Measurements from ENCODE around the gene MYEOV. TPM values are rescaled to one million over a fixed set of nuclear protein-coding genes. Genes with fewer than 3 reads are reported as not detected.

Gene MYEOV
- total and polyA plus RNA-seq, 10 of the 15 experiments (the other 5 are each of a cell fraction or from before 2014, with no cell fraction given) = 0.05 to 0.40 (median 0.26) TPM; not detected in 3

DNA sequence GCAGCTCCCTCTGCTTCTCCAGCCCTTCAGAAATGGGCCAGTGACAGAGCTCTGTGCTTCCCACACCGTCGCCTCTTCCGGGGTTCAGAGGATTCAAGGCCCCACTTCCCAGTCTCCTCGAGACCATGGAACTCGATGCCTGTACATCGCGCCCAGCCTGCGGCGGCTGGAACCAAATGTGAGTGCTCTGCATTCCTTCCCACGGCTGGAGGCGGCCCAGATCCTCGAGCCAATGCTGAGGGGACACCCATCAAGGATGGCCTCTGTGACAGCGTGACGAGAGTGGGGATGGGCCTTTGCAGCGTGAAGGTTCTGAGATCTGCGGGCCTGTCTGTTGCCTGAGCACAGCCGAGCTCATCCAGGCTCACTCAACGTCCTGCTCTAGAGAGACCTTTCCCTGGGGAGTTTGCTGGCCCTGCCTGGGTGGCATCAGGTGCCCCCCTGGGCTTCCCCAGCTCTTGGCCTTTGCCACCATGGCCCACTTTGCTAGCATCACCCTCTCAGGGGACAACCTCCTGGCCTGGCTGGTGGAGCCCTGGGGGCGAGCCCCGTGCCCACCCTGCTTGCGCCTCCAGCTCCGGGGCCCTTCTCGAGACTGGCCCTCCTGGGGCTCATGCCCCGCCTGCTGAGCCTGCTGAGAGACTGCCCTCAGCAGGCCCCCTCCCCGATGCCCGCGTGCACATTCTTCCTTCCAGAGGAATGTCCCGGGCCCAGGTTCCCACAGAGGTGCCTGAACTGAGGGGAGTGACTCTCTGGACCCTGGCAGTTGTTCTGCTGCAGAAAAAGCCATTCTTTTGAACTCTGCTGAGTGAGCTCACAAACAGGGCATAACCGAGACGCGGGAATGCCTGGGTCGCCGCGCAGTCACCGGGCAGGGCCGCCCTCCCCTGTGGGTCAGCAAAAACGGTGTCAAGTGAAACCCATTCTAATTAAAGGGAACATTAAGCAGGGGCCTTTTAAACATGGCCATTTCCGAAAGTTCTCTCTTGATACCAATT is 7.3 kb upstream of the MYEOV start:
- H4K20me1 ChIP-seq (ENCODE audit: control insufficient read depth, insufficient read depth) = no peaks in the 10 kb centered on the region
- in situ Hi-C loops (cut with MboI) = no loop called here
- H3K9me3 ChIP-seq (replicated peaks; ENCODE audit: control insufficient read depth, insufficient read depth, low read length) = no peaks in the 10 kb centered on the region; the same call in 2 of the 3 replicates
- no peaks in the 10 kb centered on the region; a peak in 1 of 4 replicates for H3K27me3 ChIP-seq (replicated peaks in 1 of 2; ENCODE audit: control insufficient read depth in 2 of 2, insufficient read depth in 2 of 2, low read length in 1 of 2)
- no peak overlapping the region for H3K4me3 ChIP-seq
- DNase-seq (ENCODE audit: low read depth, low spot score) (no peak), FAIRE-seq (no peak), ATAC-seq (no peak)
- SMC1A ChIA-PET (ENCODE audit: uncharacterized antibody, unreplicated experiment) = interaction anchor here (0.9 to 1.8 kb wide), 3 partner anchors 10 to 133 kb away, joined by 3 to 5 read pairs (median 3); no protein-coding TSS in a partner anchor
- H2AFZ ChIP-seq (ENCODE audit: control insufficient read depth, low read depth, low read length) = no peak overlapping the region
- H3K9ac ChIP-seq (ENCODE audit: control insufficient read depth, insufficient read depth, low read length) = no peak overlapping the region
- 60% methylated on average over 37 of the region's 38 CpGs for WGBS (ENCODE audit: insufficient coverage, insufficient replicate concordance, low lambda C conversion rate, missing lambda C conversion rate)
- H3K27ac ChIP-seq (ENCODE audit: control insufficient read depth, insufficient read depth) = no peak overlapping the region
- H3K4me2 ChIP-seq (ENCODE audit: control insufficient read depth, insufficient read depth) = no peak overlapping the region
- intact Hi-C loops (cut with micrococcal nuclease; ENCODE audit: unreplicated experiment) = no loop called here
- no peaks in the 10 kb centered on the region for H3K4me1 ChIP-seq (ENCODE audit: control insufficient read depth, insufficient read depth, low read length)
- CTCF ChIA-PET = interaction anchor here (1.3 kb wide), 1 partner anchor 28 kb away, joined by 4 read pairs; no protein-coding TSS in a partner anchor
- no TSS peak for BruUV-seq (replicated peaks)
- H3K79me2 ChIP-seq (ENCODE audit: control insufficient read depth, insufficient read depth, low read length) = no peaks in the 10 kb centered on the region
- RAD21 ChIA-PET (ENCODE audit: unreplicated experiment) = interaction anchor here (1.4 kb wide), 1 partner anchor 27 kb away, joined by 3 read pairs; no protein-coding TSS in a partner anchor
- no peaks in the 10 kb centered on the region for H3K36me3 ChIP-seq (ENCODE audit: control insufficient read depth in 2 of 2, insufficient read depth in 2 of 2, low read length in 1 of 2)
- POLR2A ChIA-PET = interaction anchor here (0.7 kb wide), 1 partner anchor 31 kb away, joined by 3 read pairs; no protein-coding TSS in a partner anchor
- TF ChIP-seq SUPT20H (IDR thresholded peaks at IDR 0.05; ENCODE audit: borderline replicate concordance, control insufficient read depth, low read depth, low read length) = no peak
- TF ChIP-seq SPI1 (IDR thresholded peaks at IDR 0.05; ENCODE audit: borderline replicate concordance, insufficient read depth, low read depth, low read length) = no peak
- no peak for TF ChIP-seq RCOR1 (conservative IDR thresholded peaks at IDR 0.05; ENCODE audit: low read depth, low read length)
- no peak for TF ChIP-seq ZNF622 (IDR thresholded peaks at IDR 0.05)
- no peak for TF ChIP-seq BRCA1 (IDR thresholded peaks at IDR 0.05; ENCODE audit: low read depth, low read length)
- TF ChIP-seq EP300 (IDR thresholded peaks at IDR 0.05; ENCODE audit: borderline replicate concordance in 1 of 2, control insufficient read depth in 1 of 2, low read depth in 2 of 2, low read length in 2 of 2) = no peak
- no peak for TF ChIP-seq HDGF (IDR thresholded peaks at IDR 0.05)
- no peak for TF ChIP-seq GATAD2B (conservative IDR thresholded peaks at IDR 0.05; ENCODE audit: low read depth)
- no peak for TF ChIP-seq SUZ12 (IDR thresholded peaks at IDR 0.05; ENCODE audit: unreplicated experiment)
- TF ChIP-seq IRF4 (IDR thresholded peaks at IDR 0.05; ENCODE audit: low read depth, low read length) = no peak
- TF ChIP-seq, protein P1, sequence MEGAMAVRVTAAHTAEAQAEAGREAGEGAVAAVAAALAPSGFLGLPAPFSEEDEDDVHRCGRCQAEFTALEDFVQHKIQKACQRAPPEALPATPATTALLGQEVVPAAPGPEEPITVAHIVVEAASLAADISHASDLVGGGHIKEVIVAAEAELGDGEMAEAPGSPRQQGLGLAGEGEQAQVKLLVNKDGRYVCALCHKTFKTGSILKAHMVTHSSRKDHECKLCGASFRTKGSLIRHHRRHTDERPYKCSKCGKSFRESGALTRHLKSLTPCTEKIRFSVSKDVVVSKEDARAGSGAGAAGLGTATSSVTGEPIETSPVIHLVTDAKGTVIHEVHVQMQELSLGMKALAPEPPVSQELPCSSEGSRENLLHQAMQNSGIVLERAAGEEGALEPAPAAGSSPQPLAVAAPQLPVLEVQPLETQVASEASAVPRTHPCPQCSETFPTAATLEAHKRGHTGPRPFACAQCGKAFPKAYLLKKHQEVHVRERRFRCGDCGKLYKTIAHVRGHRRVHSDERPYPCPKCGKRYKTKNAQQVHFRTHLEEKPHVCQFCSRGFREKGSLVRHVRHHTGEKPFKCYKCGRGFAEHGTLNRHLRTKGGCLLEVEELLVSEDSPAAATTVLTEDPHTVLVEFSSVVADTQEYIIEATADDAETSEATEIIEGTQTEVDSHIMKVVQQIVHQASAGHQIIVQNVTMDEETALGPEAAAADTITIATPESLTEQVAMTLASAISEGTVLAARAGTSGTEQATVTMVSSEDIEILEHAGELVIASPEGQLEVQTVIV (IDR thresholded peaks at IDR 0.05; ENCODE audit: borderline replicate concordance, partially characterized antibody) = no peak
- TF ChIP-seq MTA2 (IDR thresholded peaks at IDR 0.05; ENCODE audit: low read depth) = no peak
- no peak for TF ChIP-seq CHD1 (IDR thresholded peaks at IDR 0.05; ENCODE audit: low read depth, low read length)
- TF ChIP-seq SREBF2 (IDR thresholded peaks at IDR 0.05; ENCODE audit: low read length) = no peak
- TF ChIP-seq, protein P2, sequence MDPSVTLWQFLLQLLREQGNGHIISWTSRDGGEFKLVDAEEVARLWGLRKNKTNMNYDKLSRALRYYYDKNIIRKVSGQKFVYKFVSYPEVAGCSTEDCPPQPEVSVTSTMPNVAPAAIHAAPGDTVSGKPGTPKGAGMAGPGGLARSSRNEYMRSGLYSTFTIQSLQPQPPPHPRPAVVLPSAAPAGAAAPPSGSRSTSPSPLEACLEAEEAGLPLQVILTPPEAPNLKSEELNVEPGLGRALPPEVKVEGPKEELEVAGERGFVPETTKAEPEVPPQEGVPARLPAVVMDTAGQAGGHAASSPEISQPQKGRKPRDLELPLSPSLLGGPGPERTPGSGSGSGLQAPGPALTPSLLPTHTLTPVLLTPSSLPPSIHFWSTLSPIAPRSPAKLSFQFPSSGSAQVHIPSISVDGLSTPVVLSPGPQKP (IDR thresholded peaks at IDR 0.05; ENCODE audit: low read depth, low read length) = no peak
- TF ChIP-seq CTCF (IDR thresholded peaks at IDR 0.05 in 2 of 3, conservative IDR thresholded peaks at IDR 0.05 in 1 of 3; ENCODE audit: control insufficient read depth in 2 of 3, extremely low read depth in 1 of 3, insufficient read depth in 1 of 3, low read depth in 3 of 3, low read length in 3 of 3) = no peak
